Measurements from ENCODE around the gene DTD1.

DNA sequence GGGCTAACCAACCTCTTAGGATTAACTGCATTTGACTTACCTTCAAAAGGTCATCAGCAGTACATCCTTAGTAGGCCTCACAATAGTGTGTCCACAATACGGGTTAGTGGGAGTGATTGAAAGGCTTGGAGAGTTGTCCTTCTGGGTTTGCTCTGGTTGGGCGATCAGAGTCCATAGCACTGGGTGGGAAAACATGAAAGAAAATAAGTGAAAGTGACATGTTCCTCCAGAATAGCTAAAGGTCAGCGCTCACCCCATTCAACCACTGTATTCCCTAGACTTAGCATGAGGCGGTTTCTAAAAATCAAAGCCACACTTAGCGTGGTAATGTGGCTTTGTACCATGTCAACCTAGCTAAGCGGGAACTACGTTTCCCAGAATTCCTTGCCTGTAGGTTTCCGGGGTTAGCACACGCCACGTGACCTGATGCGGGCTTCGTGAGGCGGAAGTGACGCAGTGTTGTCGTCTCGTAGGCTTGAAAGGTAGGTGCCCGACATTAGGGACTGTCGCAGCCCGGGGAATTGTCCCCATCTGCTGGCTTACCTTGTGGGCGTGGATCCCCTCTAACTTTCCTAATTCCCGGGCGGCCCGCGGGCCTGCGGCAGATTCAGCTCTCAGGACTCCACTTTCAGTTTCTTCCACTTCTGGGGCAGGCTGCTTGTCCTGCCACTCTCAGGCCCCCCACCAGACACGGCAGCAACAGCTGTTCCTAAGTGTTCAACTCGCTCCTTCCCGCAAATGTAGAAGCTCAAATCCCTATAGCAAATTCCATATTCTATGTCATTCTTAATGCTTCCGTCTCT lies 206.0 kb downstream of the DTD1 start:
- TF ChIP-seq, protein P1, sequence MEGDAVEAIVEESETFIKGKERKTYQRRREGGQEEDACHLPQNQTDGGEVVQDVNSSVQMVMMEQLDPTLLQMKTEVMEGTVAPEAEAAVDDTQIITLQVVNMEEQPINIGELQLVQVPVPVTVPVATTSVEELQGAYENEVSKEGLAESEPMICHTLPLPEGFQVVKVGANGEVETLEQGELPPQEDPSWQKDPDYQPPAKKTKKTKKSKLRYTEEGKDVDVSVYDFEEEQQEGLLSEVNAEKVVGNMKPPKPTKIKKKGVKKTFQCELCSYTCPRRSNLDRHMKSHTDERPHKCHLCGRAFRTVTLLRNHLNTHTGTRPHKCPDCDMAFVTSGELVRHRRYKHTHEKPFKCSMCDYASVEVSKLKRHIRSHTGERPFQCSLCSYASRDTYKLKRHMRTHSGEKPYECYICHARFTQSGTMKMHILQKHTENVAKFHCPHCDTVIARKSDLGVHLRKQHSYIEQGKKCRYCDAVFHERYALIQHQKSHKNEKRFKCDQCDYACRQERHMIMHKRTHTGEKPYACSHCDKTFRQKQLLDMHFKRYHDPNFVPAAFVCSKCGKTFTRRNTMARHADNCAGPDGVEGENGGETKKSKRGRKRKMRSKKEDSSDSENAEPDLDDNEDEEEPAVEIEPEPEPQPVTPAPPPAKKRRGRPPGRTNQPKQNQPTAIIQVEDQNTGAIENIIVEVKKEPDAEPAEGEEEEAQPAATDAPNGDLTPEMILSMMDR (IDR thresholded peaks at IDR 0.05) = peak in 1 of 5 experiments; percentile 11
- TF ChIP-seq POLR2A (IDR thresholded peaks at IDR 0.05) (peak; percentile 50 to 83), EP300 (IDR thresholded peaks at IDR 0.05) (peak; percentile 93 to 96)
